Hematopoietic multipotent progenitor cell treated with erythropoietin and hydrocortisone succinate and interleukin-3 and kit ligand, for 17 days (in vitro differentiated cells): ENCODE measurements around the gene TRIO.

Experiments used
- DNase-seq: peaks from one replicate; pipeline ENCODE4 v3.0.0-alpha.2; 2015; ENCODE audit warnings: low spot score

Gene TRIO

GRCh38 chr5:14330291-14330690, 187.1 kb downstream of the TRIO start:
- no peak for DNase-seq

DNA sequence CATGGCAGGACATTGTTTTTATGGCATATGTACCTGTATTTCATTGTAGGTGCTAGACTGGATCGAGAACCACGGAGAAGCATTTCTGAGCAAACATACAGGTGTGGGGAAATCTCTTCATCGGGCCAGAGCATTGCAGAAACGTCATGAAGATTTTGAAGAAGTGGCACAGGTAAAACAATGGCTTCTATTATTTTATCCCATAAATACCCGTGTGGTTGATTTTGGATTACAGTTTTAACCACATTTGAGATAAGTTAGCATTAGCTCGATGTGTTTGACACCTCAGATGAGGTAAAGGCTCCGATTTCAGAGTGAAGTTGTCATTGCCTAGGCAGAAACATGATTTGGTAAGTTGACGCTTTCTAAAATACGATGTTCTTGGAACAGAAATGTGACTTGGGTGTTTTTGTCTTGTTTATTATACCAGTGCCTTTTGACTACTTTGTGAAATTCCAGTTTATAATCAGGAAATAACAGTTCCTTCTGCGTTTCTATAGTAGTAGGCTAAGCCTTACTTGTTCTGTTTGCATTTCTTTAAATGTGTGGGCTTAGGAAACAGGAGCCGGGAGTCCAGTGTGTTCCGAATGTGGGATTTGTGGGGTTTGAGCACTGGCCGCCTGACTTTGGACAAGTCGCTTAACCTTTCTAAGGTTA, 187.7 kb downstream of the TRIO start:
- DNase-seq = no peak

DNA sequence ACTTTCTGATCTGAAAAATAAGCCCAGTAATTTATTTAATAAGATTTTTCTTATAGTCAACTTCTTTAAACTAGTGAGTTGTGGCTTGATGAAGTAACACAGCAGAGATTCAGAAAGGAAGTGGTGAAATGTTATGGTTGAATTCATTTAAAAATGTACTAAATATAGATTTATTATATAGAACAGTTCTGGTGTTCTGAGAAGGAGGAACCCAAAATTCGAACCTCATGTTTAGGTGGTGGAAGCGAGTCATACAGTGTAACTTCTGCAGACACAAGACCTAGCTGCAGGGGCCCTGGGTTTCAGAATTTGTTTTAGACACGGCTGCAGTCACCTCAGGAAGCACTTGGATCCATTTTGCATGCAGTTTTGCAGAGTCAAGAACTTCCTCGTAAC, 188.2 kb downstream of the TRIO start:
- DNase-seq = no peak

- no peak for DNase-seq
Observed at GRCh38 chr5:14332038-14332631, 189.0 kb downstream of the TRIO start.

GRCh38 chr5:14332746-14333145, 189.6 kb downstream of the TRIO start:
- no peak for DNase-seq

GRCh38 chr5:14337593-14337992, 194.5 kb downstream of the TRIO start:
- no peak for DNase-seq

DNA sequence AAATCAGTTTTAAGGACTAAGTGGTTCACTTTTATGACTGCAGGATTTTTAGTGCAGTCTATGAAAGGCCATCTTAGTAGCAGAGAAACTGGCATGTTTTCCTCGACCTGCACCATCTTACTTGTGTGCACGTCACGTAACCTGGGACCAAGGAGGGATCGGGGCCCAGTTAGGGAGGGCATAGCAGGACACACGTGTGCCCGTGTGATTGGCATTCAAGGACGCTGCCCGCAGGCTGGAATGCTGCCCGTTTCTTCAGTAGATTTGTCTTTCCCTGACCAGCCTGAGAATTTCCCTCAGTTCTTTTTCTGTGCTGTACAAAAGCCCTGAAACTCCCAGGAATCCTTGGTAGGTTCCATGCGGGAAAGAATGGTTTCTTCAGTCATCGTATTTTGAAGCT, 196.3 kb downstream of the TRIO start:
- no peak for DNase-seq

DNA sequence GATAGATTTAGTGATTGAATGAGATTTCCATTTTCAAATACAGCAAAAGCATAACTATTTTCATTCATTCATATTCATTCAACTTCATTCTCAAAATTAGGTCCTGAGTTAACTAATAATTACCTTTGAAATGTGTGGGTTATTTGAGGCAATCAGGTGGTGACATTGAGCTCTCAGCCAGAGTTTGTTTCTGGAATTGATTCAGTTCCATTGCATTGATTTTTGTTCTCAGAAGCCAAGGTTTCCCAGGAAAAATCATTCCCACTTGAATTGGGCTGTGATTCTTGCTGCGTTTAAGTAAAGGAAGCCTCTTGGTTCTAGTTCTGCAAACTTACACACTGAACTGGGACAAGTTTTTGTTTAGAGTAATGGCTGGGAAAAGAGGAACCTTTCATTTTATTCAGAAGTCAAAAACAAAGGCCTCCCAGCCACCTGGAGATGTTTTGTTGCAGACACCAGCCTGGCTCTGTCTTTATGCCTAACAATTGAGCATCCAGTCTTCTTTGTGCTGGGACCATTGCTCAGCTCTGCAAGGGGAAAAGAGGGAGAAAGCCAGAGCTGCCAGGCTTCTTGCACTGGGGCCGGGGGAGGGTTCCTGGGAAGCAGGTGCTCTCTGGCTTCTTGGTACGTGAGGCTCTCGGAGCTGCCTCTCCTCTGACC, 198.6 kb downstream of the TRIO start:
- no peak for DNase-seq

- no peak for DNase-seq
Observed at GRCh38 chr5:14342306-14342705, 199.2 kb downstream of the TRIO start.

DNA sequence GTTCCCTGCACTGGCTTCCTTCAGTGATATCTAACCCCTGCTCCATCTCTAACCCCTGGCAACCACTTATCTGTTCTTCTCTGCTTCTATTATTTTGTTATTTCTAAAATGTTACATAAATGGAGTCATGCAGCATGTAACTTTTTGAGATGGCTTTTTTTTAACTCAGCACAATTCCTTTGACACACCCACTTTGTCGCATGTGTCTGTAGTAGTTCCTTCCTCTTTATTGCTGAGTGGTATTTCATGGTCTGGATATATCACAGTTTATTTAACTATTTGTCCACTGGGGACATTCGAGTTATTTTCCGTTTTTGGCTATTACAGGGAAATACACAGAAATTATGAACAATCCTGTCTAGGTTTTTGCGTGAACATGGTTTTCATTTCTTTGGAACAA, 200.2 kb downstream of the TRIO start:
- DNase-seq = no peak

- no peak for DNase-seq
Observed at GRCh38 chr5:14347522-14347921, 204.4 kb downstream of the TRIO start.

GRCh38 chr5:14348142-14348541, 205.0 kb downstream of the TRIO start:
- DNase-seq = no peak

- DNase-seq = no peak
Observed at GRCh38 chr5:14349029-14349428, 205.9 kb downstream of the TRIO start.

- DNase-seq = no peak
Observed at GRCh38 chr5:14351086-14351661, 208.0 kb downstream of the TRIO start.

DNA sequence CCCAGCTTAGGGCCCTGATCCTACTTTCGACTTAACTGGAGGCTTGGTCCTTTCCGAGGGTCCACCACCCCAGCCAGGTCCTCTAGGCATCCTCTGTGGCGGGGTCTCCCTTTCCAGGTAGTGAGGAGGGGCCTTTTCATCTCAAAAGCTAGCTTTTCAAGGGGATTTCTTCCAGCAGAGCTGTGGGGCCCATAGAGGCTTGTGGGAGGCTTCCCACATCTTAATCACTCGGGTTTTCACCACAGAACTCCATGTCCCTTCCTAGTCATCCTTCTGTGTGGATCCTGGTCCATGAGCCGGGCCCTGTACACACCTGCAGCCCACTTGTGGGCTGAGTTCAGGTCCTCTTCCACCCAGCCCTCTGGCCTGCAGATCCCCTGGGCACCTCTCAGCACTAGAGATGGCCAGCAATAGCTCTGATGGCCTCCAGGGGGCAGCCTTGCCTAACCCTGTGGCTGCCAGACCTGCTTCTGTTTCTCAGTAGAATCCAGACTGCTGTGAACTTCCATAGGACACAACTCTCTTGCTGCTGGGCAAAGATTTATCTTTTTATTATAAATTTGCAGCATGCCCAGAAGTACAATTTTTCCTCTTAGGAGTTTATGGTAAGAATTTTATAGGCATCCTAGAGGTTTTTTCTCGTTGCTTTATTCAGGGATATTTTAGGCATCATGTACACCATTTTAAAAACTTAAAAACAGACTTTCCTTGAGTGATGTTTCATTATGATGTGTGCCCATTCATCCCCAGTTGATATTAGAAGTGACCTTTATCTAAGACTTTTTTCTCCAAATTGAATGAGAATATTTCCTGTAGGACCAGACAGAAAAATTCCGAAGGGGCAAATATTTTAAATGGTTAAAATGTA, 208.9 kb downstream of the TRIO start:
- DNase-seq = peak; percentile 68

- no peak for DNase-seq
Observed at GRCh38 chr5:14353726-14354474, 210.8 kb downstream of the TRIO start.

- no peak for DNase-seq
Observed at GRCh38 chr5:14355391-14355790, 212.2 kb downstream of the TRIO start.

DNA sequence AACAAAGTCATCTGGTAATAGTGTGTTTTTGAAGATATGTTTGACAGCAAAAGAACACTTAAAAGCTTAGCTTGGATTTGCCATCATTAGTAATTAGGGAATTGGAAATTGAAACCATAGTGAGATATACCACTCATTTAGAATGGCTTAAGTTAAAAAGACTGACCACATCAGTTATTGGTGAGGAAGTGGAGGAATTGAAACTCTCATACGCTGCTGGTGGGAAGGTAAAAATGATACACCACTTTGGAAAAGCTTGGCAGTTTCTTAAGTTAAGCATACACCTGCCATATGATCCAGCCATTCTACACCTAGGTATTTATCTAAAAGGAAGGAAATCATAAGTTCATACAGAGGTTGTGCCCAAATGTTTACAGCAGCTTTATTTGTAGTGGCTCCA, 213.2 kb downstream of the TRIO start:
- DNase-seq = no peak

- DNase-seq = no peak
Observed at GRCh38 chr5:14357441-14357840, 214.3 kb downstream of the TRIO start.

DNA sequence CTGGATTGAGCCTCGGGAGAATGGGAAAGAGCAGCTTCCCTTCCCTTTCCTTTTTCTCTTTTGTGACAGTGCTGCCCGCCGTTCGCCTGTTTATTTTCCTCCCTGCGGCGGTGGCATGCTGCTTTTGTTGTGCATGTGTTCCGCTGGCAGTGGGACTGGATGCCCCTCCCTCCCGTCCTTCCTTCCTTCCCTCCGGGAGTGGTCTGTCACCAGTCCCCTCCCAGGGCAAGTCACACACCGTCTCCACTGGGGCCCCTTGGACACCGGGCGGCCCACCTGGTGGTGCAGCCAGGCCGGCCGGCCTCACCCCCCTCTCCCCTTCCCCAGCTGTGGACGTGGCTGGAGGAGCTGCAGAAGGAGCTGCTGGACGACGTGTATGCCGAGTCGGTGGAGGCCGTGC, 214.7 kb downstream of the TRIO start:
- no peak for DNase-seq

GRCh38 chr5:14358536-14358935, 215.4 kb downstream of the TRIO start:
- DNase-seq = no peak
